ENCODE measurements around the gene SENP5.

- TF ChIP-seq POLR2A (IDR thresholded peaks at IDR 0.05) (no peak), CTCF (IDR thresholded peaks at IDR 0.05 in 4 of 5, conservative IDR thresholded peaks at IDR 0.05 in 1 of 5) (no peak)
Observed at GRCh38 chr3:196938124-196938523, 70.4 kb downstream of the SENP5 start.
